ENCODE data around the gene ADD1.

Gene ADD1

GRCh38 chr4:2962614-2963174 is 119.0 kb downstream of the ADD1 start:
- Histone ChIP-seq H3K4me1 (no peaks in the 10 kb centered on the region), H3K9me3 (no peaks in the 10 kb centered on the region), H3K36me3 (peaks cover 32% of the 10 kb centered on the region), H3K4me3 (ENCODE audit: low read depth, low read length) (peak overlapping the region; percentile 84), H3K27me3 (no peaks in the 10 kb centered on the region)
- no peak for TF ChIP-seq CTCF (IDR thresholded peaks at IDR 0.05; ENCODE audit: low read depth, low read length)
- DNase-seq, result no peak

GRCh38 chr4:2963175-2963965 is 119.7 kb downstream of the ADD1 start, which contains the start of the genes GRK4 and NOP14:
Gene GRK4, plus strand, starts transcription at chr4:2963571. Its CDS starts 500 bp downstream, at chr4:2964071.
Gene NOP14, minus strand, starts transcription at chr4:2963406. Its CDS starts 87 bp downstream, at chr4:2963319.
- H3K36me3 ChIP-seq, result peaks cover 26% of the 10 kb centered on the region
- H3K4me1 ChIP-seq, result no peaks in the 10 kb centered on the region
- DNase-seq, result peak; percentile 99
- H3K27me3 ChIP-seq, result no peaks in the 10 kb centered on the region
- H3K9me3 ChIP-seq, result no peaks in the 10 kb centered on the region
- H3K4me3 ChIP-seq (ENCODE audit: low read depth, low read length), result peak within 1 kb of the TSS; percentile 84
- peak; percentile 11; the same call in 1 of the 2 replicates for TF ChIP-seq CTCF (IDR thresholded peaks at IDR 0.05; ENCODE audit: low read depth, low read length)

GRCh38 chr4:2963966-2964471 is 120.4 kb downstream of the ADD1 start:
- no peak for DNase-seq

GRCh38 chr4:2964706-2965258 is 121.1 kb downstream of the ADD1 start:
- no peak for DNase-seq
- Histone ChIP-seq H3K36me3 (peaks cover 14% of the 10 kb centered on the region), H3K4me1 (no peaks in the 10 kb centered on the region), H3K4me3 (ENCODE audit: low read depth, low read length) (peak overlapping the region; percentile 84), H3K9me3 (no peaks in the 10 kb centered on the region), H3K27me3 (no peaks in the 10 kb centered on the region)
- TF ChIP-seq CTCF (IDR thresholded peaks at IDR 0.05; ENCODE audit: low read depth, low read length), result no peak

More at GRCh38 chr4:2963966-2964471, 120.4 kb downstream of the ADD1 start:
- Histone ChIP-seq H3K36me3 (peaks cover 19% of the 10 kb centered on the region), H3K9me3 (no peaks in the 10 kb centered on the region), H3K4me1 (no peaks in the 10 kb centered on the region), H3K4me3 (ENCODE audit: low read depth, low read length) (peak overlapping the region; percentile 84), H3K27me3 (no peaks in the 10 kb centered on the region)
- TF ChIP-seq CTCF (IDR thresholded peaks at IDR 0.05; ENCODE audit: low read depth, low read length), result no peak

- Histone ChIP-seq H3K4me1 (no peaks in the 10 kb centered on the region), H3K4me3 (ENCODE audit: low read depth, low read length) (no peak overlapping the region)
- DNase-seq, result no peak
Observed at GRCh38 chr4:2965262-2965661, 121.6 kb downstream of the ADD1 start.

More at GRCh38 chr4:2965262-2965661, 121.6 kb downstream of the ADD1 start:
- peaks cover 9% of the 10 kb centered on the region for H3K36me3 ChIP-seq
- H3K27me3 ChIP-seq, result no peaks in the 10 kb centered on the region
- TF ChIP-seq CTCF (IDR thresholded peaks at IDR 0.05; ENCODE audit: low read depth, low read length), result no peak
- no peaks in the 10 kb centered on the region for H3K9me3 ChIP-seq
